Ureter (tissue), 1 donor: ENCODE measurements around the gene PARK7. TPM values are rescaled to one million over a fixed set of nuclear protein-coding genes. Genes with fewer than 3 reads are reported as not detected.

Experiments
- DNase-seq: peaks from one replicate; pipeline ENCODE4 v3.0.0-alpha.2; 2020; ENCODE audit warnings: low spot score
- total RNA-seq: library from RNA; stranded (reverse); gene quantifications from one replicate; pipeline ENCODE4 v1.2.4, GENCODE V29; 2023
- donor health status: DM: yes; HTN: yes; CAD: no.

PARK7 gene
- total RNA-seq, 1 donor from 2014 or later = 271 TPM

DNA sequence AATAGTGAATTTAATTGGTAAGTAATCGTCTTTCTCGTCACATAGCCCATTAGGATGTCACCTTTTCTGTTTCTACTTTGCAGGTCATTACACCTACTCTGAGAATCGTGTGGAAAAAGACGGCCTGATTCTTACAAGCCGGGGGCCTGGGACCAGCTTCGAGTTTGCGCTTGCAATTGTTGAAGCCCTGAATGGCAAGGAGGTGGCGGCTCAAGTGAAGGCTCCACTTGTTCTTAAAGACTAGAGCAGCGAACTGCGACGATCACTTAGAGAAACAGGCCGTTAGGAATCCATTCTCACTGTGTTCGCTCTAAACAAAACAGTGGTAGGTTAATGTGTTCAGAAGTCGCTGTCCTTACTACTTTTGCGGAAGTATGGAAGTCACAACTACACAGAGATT, 23.3 kb downstream of the PARK7 start:
- no peak for DNase-seq

DNA sequence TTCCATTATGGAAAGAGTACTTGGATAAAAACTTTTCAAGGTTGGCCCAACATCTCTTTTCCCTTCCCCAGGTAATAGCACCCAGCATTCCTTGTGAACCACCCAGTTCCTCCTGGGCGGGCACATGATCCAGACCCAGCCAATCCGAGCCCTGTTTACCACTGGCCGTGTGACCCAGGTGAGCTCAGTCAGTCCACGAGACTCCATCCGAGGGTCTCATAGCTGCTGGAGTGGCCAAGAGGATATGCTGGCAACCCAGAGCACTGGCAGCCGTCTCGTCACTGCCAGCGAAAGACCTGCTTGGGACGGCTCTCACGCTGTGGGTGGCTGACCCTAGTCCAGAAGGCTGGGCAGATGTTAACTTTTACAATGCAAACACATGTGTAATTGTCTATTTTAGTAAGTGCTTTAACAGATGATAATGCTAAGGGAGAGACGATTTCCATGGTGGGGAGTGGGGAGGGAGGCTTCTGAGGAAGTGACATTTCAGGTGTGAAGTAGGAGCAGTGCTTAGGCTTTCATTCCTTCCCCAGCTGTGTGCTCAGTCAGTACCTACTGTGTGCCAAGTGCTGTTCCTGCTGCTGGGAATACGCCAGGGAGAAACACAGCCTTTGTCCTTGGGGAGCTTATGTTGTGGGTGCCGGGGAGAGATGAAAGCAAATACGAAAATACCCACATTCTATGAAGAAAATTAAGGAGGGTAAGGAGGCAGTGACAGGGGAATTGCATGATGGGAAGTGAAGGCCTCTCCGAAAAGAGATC, 24.5 kb downstream of the PARK7 start:
- no peak for DNase-seq

DNA sequence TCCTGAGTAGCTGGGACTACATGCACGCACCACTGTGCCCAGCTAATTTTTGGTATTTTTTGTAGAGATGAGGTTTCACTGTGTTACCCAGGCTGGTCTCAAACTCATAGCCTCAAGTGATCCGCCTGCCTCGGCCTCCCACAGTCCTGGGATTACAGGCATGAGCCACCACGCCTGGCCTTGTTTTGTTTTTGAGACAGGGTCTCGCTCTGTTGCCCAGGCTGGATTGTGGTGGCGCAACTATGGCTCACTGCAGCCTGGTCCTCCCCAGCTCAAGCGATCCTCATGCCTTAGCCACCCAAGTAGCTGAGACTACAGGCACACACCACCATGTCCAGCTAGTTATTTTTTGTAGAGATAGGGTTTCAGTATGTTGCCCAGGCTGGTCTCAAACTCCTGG, 26.0 kb downstream of the PARK7 start:
- DNase-seq = no peak

DNA sequence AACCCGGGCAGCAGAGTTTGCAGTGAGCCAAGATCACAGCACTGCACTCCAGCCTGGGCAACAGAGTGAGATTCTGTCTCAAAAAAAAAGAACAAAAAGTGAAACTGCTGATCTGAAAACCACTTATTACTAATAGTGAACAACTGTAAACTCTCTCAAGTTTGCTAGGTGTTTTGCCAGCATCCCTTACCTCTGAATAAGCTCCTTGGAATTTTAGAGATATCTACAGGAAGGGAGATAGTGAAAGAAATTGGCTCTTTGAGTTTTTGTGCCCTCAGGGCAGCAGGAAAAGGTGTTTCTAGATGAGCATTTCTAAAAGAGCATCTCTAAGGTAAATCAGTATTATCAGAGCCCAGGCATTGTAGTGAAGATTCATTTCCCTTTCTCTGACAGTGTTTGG, 27.1 kb downstream of the PARK7 start:
- no peak for DNase-seq

DNA sequence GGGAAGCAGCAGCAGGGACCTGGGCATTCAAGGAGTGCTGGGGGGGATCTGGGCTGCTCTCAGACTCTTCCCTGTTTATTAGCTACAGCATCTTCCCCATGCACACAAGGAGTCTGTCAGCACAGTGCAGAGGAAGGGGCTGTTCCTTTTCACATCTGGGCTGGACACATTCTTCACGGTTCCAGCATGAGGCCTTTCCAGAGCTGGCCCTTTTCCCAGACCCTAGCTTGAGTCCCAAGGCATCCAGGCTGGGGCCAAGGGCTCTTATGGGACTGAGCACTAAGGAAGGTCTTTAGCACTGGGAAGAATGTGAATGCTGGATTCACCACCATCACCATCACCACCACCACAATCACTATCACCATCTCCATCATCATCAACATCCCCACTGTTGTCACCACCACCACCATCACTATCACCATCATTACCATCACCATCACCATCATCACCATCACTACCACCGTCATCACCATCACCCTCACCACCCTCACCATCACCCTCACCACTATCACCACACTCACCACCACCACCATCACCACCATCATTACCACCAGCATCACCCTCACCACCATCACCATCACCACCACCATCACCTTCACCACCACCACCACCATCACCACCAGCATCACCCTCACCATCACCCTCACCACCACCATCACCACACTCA, 28.4 kb downstream of the PARK7 start:
- DNase-seq = no peak

DNA sequence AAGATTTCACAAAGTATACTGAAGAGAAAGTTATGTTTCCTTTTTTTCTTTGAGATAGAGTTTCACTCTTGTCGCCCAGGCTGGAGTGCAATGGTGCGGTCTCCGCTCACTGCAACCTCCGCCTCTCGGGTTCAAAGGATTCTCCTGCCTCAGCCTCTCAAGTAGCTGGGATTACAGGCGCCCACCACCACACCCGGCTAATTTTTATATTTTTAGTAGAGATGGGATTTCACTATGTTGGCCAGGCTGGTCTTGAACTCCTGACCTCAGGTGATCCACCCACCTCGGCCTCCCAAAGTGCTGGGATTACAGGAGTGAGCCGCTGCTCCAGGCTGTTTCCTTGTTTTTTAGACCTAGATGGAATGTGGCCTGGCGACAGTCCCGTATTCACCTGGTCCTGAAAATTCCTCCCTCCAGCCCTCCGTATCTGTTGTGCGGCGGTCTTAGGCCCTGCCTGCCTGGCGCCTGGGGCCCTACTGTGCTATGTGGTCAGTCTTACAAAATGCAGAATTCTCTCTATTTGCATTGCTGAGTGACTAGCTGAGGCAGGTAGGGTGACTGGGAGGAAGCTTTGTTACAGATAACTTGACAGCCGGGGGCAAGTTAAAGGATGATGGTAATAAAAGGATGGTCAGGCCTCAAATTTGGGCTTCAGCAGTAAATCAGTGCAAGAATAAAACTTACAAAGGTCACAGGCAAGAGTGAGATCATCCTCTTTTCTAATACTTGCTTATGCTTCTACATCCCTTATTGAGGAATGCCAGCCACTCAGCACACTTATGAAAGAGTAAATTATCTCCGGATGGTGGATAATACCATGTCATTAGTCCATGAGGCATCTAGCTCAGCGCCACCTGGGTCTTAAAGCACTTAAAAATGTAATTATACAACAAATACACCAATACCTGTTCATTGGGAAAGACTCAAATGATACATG, 30.3 kb downstream of the PARK7 start:
- DNase-seq = no peak

DNA sequence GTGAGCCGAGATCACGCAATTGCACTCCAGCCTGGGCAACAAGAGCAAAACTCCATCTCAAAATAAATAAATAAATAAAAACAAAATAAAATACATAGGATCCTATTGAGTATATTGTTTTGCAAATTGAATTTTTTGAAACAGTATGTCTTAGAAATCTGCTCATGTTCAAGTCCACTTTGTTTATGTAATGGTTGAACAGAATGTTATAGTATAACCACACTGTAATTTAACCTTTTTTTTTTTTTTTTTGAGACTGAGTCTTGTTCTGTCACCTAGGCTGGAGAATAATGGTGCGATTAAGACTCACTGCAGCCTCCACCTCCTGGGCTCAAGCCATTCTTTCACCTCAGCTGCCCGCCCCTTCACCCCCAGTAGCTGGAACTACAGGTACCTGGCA, 31.4 kb downstream of the PARK7 start:
- DNase-seq = no peak

DNA sequence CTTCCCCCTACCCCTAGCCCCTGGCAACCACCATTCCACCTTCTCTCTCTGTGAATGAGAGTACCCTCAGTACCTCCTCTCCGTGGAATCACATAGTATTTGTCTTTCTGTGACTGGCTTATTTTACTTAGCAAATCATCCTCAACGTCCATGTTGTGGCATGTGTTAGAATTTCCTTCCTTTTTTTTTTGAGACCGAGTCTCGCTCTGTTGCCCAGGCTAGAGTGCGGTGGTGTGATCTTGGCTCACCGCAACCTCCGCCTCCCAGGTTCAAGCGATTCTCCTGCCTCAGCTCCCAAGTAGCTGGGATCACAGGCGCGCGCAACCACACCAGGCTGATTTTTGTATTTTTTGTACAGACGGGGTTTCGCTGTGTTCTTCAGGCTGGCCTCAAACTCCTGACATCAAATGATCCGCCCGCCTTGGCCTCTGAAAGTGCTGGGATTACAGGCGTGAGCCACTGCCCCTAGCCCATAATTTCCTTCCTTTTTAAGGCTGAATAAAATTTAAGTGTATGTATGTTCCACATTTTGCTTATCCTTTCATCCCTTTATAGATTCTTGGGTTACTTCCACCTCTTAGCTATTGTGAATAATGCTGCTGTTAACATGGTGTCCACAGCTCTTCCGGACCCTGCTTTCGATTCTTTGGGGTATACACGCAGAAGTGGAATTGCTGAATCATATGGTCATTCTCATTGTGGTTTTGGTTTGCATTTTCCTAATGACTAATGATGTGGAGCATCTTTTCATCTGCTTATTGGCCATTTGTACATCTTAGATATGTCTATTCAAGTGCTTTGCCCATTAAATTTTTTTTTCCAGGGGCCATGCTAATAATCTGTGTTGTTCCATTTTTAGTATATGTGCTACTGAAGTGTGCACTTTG, 32.3 kb downstream of the PARK7 start:
- no peak for DNase-seq

DNA sequence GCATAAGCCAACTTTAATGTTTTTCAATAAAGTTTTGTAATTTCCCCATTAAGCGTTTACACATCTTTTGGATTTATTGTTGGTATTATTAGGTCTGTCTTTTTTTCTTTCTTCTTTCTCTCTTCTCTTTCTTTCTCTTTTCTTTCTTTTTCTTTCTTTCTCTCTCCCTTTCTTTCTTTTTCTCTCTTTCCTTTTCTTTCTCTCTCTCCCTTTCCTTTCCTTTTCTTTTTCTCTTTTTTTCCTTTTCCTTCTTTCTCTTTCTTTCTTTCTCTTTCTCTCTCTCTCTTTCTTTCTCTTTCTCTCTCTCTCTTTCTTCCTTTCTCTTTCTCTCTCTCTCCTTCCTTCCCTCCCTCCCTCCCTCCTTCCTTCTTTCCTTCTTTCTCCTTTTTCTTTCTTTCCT, 33.3 kb downstream of the PARK7 start:
- DNase-seq = no peak

DNA sequence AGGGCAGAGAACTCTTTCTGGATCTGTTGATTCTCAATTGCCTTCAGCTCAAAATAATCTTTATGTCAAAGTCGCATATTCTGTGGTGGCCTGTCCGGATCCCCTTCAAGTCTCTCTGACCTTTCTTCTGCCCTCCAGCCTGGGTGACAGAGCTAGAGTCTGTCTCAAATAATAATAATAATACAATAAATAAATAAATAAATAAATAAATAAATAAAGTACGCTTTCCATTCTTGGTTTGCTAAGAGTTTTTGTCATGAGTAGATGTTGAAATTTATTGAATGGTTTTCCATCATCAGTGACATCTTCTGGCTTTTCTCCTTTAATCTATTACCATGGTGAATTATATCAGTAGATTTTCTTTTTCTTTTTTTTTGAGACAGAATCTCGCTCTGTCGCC, 33.9 kb downstream of the PARK7 start:
- no peak for DNase-seq

DNA sequence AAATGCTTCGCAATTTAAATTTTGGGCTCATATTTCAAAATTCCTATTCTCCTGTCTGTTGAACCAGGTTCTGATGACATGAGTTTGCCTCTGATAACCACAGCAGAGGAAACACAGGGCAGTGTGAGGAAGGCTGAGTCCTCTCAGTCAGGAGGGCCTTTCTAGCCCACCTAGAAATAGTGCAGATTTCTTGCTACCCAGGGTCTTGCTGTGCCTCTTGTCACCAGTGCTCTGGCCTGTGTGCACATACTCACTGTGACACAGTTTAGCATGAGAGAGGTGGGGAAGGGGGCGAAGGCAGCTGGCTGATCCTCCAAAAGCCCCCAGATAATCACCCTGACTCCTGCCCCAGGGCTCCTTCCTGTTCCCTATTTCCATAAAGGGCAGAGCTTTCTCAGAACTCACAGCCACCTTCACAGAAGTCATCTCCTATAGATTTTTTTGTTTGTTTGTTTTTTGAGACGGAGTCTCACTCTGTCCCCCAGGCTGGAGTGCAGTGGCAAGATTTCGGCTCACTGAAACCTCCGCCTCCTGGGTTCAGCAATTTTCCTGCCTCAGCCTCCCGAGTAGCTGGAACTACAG, 40.9 kb downstream of the PARK7 start:
- no peak for DNase-seq

DNA sequence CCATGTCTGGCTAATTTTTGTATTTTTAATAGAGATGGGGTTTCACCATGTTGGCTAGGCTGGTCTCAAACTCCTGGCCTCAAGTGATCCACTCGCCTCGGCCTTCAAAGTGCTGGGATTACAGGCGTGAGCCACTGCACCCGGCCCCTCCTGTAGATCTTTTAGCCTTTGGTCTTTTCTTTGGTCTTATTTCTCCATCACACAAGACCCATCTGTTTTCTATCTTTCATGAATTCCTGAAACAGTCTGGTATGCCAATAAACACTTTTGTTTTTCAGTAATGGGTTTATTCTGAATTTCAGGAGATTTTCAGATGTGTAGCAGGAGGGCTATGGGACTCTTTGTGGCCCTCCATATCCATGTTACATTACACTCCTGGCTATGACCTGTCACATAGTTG, 41.4 kb downstream of the PARK7 start:
- no peak for DNase-seq

DNA sequence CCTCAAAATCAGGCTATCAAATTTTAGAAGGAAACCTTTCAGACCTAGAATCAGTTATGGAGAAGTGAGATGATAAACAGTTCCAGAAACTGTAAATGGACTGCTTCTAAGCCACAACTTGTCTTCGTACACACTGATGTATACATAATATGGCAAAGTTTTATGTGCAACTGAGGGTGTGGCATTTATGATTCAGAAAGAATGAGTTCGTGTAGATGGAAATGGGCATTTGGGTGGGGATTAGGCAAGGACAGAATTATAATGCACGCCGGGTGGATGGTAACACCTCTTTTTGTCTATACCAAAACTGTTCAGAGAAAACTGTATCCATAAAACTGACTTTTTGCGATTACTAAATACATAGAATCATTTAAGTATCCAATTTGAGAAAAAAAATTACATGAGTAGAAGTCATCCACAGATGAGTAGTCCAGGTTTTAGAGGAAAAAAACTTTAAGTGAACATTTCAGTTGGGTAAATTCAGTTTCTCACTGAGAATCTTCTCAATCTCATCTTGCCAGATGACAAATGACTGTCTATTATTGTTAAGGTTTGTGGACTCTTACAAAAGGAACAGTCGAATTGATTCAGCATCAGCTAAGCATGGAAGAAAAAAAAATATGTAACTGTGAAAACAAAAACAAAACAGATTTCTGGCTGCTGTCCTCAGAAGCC, 42.1 kb downstream of the PARK7 start:
- no peak for DNase-seq

DNA sequence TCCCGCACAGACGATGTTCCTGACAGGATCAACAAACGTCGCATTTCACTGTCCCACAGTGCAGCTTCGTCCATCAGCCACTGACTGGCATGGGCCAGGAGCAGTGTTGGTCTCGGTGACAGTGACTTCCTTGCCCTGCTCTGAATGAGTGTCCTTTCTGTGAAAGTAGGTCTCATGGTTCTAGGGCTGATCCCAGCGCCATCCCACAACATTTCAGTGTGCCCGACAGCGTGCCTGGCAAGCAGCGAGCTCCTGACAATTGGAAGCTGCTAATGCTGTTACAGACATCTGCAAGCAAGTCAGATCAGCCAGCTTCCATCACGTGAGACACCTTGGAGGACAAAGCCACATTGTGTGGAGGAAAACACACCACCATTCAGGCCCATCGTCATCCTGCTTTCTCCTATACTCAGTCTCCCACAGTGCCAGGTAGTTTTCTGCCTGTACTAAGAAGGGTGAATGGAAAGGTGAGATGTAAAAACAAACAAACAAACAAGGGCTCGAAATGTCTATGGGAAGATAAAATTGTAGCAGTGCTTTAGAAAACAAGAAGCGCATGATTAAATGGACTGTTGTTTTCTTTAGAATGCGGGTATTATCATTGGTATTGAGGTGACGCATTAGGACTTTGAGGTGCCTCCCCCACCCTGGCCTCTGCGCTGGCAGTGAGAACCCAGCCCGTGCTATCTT, 42.7 kb downstream of the PARK7 start:
- DNase-seq = no peak

DNA sequence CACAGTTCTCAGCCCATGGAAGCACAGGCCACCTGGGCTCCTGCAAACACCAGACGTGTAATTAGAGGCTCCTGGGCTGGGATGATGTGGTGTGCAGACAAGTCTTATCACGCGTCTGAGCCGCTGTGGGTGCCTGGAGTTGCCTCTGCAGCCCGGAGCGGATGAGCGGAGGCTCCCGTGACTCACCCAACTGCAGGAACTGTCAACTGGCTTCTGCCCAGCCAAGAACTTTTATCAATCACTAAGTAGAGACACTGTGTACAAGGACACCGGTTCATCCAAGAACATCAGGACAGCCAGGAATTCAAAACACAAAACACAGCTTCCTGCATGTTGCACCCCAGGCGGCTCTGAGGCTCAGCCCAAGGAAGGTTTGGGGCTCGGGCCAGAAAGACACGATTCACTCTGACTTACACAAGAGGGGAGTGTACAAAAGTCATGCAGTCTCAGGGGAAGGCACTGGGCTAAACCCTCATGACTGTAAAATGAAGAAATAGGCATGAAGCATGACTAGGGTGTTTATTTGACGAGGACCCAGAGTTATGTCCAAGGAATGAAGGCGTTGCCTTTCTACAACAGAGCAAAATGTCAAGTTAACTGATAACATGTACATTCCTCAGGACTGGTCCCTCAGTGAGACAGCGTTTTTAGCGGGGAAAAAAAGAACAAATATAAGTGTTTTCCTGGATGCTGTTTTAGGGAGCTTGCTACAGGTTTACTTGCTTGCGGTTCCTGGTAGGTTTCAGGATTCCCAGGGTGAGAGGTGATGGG, 43.5 kb downstream of the PARK7 start:
- peak; percentile 87 for DNase-seq

DNA sequence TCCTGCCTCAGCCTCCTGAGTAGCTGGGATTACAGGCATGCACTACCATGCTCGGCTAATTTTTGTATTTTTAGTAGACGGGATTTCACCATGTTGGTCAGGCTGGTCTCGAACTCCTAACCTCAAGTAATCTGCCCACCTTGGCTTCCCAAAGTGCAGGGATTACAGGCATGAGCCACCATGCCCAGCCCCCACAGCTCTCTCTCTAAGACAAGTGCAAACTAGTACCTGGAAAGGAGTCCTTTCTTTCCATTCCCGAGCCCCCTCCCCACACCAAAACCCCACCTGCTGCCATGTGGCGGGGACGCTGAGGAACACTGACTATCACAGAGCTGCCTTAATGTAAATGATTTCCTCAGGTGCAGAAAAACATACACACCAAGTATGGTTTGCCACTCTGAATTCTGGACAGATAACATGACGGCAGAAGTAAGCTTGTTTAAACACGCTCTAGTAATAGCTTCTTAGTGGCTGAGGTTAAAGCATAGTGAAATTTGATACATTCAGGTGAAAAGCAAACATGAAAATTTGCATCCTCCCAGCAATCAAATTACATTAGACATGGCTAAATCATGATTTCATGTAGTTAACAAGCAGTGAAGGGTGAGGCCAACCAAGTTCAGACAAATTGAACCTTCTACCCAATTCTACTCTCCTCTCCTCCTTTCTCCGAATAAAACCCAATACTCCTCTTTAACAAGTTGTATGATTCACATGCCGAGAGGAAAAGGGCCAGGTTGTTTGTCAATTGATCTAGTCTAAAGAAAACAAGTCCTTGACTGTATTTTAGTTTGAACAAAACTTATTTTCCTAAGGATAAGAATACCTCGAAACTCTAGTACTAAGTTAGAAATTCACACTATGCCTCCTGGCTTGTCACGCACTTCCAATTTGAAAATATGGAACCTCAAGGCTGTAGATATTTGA, 44.8 kb downstream of the PARK7 start:
- DNase-seq = no peak

DNA sequence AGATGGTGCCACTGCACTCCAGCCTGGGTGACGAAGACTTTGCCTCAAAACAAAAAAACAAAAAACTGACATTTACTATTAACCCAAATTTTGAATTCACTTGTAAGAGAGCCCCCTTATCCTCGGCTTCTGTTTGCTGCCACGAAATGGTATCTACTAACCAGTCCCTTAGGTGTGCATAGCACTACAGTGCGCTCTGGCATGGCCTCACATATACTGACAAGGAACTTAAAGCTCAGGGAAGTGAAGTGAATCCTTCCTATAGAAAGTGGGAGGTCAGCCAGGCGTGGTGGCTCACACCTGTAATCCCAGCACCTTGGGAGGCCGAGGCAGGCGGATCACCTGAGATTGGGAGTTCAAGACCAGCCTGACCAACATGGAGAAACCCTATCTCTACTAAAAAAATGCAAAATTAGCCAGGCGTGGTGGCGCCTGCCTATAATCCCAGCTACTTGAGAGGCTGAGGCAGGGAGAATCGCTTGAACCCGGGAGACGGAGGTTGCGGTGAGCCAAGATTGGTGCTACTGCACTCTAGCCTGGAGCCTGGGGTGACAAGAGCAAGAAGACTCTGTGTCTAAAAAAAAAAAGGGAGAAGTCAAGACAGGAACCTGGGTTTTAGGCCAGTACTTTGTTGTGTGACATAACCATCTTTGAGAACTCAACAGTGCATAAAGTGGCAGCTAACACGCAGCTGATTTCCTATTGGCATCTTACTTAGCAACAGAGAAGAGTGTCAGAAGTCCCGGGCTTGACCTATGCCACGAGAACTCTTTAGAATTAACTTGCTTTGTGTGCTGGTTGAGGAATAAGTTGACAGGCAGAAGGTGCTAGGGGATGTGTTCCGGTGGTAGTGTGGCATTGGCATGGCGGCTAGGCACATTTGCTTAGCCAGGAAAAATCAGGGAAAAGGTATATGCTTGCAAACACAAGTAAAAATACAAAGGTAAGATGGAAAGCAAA, 47.8 kb downstream of the PARK7 start:
- DNase-seq = no peak
